Uterus (tissue), 2 donors: ENCODE measurements around the gene IFT57.

Experiments used
- POLR2A ChIP-seq, 2 donors: fragments of 450-650 bp; IDR thresholded peaks; one replicate each; pipeline ENCODE4 v1.6.1; 2016; ENCODE audit warnings: antibody characterized with exemption in 2 of 2, mild to moderate bottlenecking in 1 of 2, moderate library complexity in 1 of 2
- TF ChIP-seq, protein P1 (sequence below), 4 experiments: fragments of 200-600 bp in 2 of 4; fragments of 450-650 bp in 2 of 4; sonication (generic) in 2 of 4; IDR thresholded peaks; one replicate each; pipeline ENCODE4 v1.5.1; 2016 to 2019; ENCODE audit warnings: antibody characterized with exemption in 4 of 4, mild to moderate bottlenecking in 2 of 4, moderate library complexity in 1 of 4

- TF ChIP-seq, protein P1, sequence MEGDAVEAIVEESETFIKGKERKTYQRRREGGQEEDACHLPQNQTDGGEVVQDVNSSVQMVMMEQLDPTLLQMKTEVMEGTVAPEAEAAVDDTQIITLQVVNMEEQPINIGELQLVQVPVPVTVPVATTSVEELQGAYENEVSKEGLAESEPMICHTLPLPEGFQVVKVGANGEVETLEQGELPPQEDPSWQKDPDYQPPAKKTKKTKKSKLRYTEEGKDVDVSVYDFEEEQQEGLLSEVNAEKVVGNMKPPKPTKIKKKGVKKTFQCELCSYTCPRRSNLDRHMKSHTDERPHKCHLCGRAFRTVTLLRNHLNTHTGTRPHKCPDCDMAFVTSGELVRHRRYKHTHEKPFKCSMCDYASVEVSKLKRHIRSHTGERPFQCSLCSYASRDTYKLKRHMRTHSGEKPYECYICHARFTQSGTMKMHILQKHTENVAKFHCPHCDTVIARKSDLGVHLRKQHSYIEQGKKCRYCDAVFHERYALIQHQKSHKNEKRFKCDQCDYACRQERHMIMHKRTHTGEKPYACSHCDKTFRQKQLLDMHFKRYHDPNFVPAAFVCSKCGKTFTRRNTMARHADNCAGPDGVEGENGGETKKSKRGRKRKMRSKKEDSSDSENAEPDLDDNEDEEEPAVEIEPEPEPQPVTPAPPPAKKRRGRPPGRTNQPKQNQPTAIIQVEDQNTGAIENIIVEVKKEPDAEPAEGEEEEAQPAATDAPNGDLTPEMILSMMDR (IDR thresholded peaks at IDR 0.05): no peak
- no peak for TF ChIP-seq POLR2A (IDR thresholded peaks at IDR 0.05)
Observed at GRCh38 chr3:108130701-108131474, 91.3 kb downstream of the IFT57 start.
